Measurements from ENCODE around the gene FAM216B. TPM values are rescaled to one million over a fixed set of nuclear protein-coding genes. Genes with fewer than 3 reads are reported as not detected.

Gene FAM216B
- total and polyA plus RNA-seq, 2 of the 13 experiments (the other 11 are each of a cell fraction or from before 2014, with no cell fraction given) = not detected

- TF ChIP-seq ZNF318 (CRISPR knock-in tag; IDR thresholded peaks at IDR 0.05) = no peak
- TF ChIP-seq ZGPAT (CRISPR knock-in tag; IDR thresholded peaks at IDR 0.05) = no peak
Measured at GRCh38 chr13:42796747-42797356, 15.5 kb downstream of the FAM216B start (continued).

All from HepG2 (cell line).